Measurements from ENCODE around the gene ATMIN.

ATMIN gene

GRCh38 chr16:81006211-81006812 is 29.3 kb upstream of the ATMIN start:
- peak; percentile 56 to 67 for DNase-seq (ENCODE audit: low read depth in 2 of 2)

- peak; percentile 94 to 95 for DNase-seq (ENCODE audit: low read depth in 2 of 2)
Measured at GRCh38 chr16:81006813-81007695, 28.6 kb upstream of the ATMIN start, which contains the start of the genes CENPN and CMC2. Gene CENPN (plus strand): TSS chr16:81007214. CDS start chr16:81011940, 4,726 bp downstream. Gene CMC2 (minus strand): TSS chr16:81006885. CDS start chr16:80997394, 9,491 bp downstream.

- DNase-seq (ENCODE audit: low read depth in 2 of 2) = no peak
Measured at GRCh38 chr16:81008505-81008789, 27.2 kb upstream of the ATMIN start.

- DNase-seq (ENCODE audit: low read depth in 2 of 2) = no peak
Measured at GRCh38 chr16:81012974-81013373, 22.7 kb upstream of the ATMIN start.

GRCh38 chr16:81014672-81015071 is 21.0 kb upstream of the ATMIN start:
- no peak for DNase-seq (ENCODE audit: low read depth in 2 of 2)

- DNase-seq (ENCODE audit: low read depth in 2 of 2) = no peak
Measured at GRCh38 chr16:81018496-81018895, 17.1 kb upstream of the ATMIN start.

- no peak for DNase-seq (ENCODE audit: low read depth in 2 of 2)
Measured at GRCh38 chr16:81026429-81026828, 9.2 kb upstream of the ATMIN start.

GRCh38 chr16:81029930-81030604 is 5.6 kb upstream of the ATMIN start:
- peak in 1 of 2 donors; percentile 19 for DNase-seq (ENCODE audit: low read depth in 2 of 2)

- peak in 1 of 2 donors; percentile 19 for DNase-seq (ENCODE audit: low read depth in 2 of 2)
Measured at GRCh38 chr16:81035975-81036750, 521 bp downstream of the ATMIN start.

- DNase-seq (ENCODE audit: low read depth in 2 of 2) = no peak
Measured at GRCh38 chr16:81036751-81037350, 1.2 kb downstream of the ATMIN start.

GRCh38 chr16:81040131-81040530 is 4.5 kb downstream of the ATMIN start:
- no peak for DNase-seq (ENCODE audit: low read depth in 2 of 2)

GRCh38 chr16:81040842-81041241 is 5.2 kb downstream of the ATMIN start:
- DNase-seq (ENCODE audit: low read depth in 2 of 2) = no peak

GRCh38 chr16:81041696-81042095 is 6.1 kb downstream of the ATMIN start:
- no peak for DNase-seq (ENCODE audit: low read depth in 2 of 2)

- DNase-seq (ENCODE audit: low read depth in 2 of 2) = no peak
Measured at GRCh38 chr16:81042821-81043220, 7.2 kb downstream of the ATMIN start.

- no peak for DNase-seq (ENCODE audit: low read depth in 2 of 2)
Measured at GRCh38 chr16:81053761-81054160, 18.1 kb downstream of the ATMIN start.

- no peak for DNase-seq (ENCODE audit: low read depth in 2 of 2)
Measured at GRCh38 chr16:81060576-81061306, 25.1 kb downstream of the ATMIN start.

- no peak for DNase-seq (ENCODE audit: low read depth in 2 of 2)
Measured at GRCh38 chr16:81061307-81061640, 25.6 kb downstream of the ATMIN start.

GRCh38 chr16:81061871-81062608 is 26.4 kb downstream of the ATMIN start:
- DNase-seq (ENCODE audit: low read depth in 2 of 2) = no peak

GRCh38 chr16:81066681-81067080 is 31.0 kb downstream of the ATMIN start:
- no peak for DNase-seq (ENCODE audit: low read depth in 2 of 2)

- DNase-seq (ENCODE audit: low read depth in 2 of 2) = no peak
Measured at GRCh38 chr16:81067166-81067565, 31.5 kb downstream of the ATMIN start.

All from stimulated activated CD4-positive, alpha-beta T cell treated with anti-CD3 and anti-CD28 coated beads, Interleukin-15, amount 100 ng/mL, for 48 hours (primary cell).